PC-9 (cell line): ENCODE measurements around the gene GABRA4.

Experiments used
- EZH2 ChIP-seq: fragments of 200-600 bp; sonication (generic); IDR thresholded peaks from 2 replicates; pipeline ENCODE4 v1.8.0; 2017; ENCODE audit warnings: antibody characterized with exemption, low read depth
- TF ChIP-seq, protein P1 (sequence below): fragments of 200-600 bp; sonication (generic); conservative IDR thresholded peaks from 2 replicates; pipeline ENCODE4 v1.6.1; 2017; ENCODE audit warnings: mixed run types, antibody characterized with exemption, mild to moderate bottlenecking, moderate library complexity

GRCh38 chr4:46954643-46955042 lies 38.7 kb downstream of the GABRA4 start:
- TF ChIP-seq EZH2, result no peak
- TF ChIP-seq, protein P1, sequence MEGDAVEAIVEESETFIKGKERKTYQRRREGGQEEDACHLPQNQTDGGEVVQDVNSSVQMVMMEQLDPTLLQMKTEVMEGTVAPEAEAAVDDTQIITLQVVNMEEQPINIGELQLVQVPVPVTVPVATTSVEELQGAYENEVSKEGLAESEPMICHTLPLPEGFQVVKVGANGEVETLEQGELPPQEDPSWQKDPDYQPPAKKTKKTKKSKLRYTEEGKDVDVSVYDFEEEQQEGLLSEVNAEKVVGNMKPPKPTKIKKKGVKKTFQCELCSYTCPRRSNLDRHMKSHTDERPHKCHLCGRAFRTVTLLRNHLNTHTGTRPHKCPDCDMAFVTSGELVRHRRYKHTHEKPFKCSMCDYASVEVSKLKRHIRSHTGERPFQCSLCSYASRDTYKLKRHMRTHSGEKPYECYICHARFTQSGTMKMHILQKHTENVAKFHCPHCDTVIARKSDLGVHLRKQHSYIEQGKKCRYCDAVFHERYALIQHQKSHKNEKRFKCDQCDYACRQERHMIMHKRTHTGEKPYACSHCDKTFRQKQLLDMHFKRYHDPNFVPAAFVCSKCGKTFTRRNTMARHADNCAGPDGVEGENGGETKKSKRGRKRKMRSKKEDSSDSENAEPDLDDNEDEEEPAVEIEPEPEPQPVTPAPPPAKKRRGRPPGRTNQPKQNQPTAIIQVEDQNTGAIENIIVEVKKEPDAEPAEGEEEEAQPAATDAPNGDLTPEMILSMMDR, result no peak
